Eye (tissue), 1 donor: ENCODE results near the gene RGS11.

Source experiments
- DNase-seq: peaks from one replicate; pipeline ENCODE4 v3.0.0-alpha.2; 2015

Gene RGS11

DNA sequence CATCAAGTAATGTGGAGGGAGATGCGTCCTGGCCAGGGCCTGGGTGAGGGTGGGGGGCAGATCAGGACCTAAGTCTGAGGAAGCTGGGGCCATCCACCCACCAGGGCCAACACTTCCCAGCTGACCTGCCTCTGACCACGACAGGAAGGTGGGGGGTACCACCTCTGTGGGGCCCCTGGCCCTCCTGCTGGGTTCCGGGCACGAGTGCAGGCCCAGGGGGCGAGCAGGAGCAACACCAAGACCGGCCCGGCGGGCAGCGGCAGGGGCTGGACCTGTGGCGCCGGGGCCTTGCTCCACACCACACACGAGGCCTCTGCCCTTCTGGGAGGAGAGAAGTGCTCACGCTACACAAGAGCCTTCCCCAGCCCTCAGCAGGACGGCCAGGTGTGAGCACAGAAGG is 20.5 kb upstream of the RGS11 start:
- no peak for DNase-seq

- no peak for DNase-seq
Observed at GRCh38 chr16:293043-293775, 17.5 kb upstream of the RGS11 start.

DNA sequence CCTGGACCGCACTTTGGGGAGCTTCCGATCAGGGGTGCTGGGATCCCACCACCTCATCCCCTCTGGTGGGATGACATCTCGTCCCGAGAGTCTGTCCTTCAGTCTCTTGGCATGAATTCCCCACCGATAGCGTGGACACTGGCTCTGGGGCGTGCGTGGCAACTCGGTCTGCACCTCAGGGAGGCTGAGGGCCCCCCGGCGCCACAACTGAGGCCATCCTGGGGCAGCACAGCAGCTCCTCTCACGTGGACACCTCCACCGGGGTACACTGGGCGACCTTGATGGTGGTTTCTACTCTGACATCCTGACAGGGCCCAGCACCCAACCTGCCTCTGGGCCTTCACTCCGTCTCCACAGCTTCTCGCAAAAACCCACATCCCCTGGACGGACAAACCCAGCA is 15.8 kb upstream of the RGS11 start:
- no peak for DNase-seq

DNA sequence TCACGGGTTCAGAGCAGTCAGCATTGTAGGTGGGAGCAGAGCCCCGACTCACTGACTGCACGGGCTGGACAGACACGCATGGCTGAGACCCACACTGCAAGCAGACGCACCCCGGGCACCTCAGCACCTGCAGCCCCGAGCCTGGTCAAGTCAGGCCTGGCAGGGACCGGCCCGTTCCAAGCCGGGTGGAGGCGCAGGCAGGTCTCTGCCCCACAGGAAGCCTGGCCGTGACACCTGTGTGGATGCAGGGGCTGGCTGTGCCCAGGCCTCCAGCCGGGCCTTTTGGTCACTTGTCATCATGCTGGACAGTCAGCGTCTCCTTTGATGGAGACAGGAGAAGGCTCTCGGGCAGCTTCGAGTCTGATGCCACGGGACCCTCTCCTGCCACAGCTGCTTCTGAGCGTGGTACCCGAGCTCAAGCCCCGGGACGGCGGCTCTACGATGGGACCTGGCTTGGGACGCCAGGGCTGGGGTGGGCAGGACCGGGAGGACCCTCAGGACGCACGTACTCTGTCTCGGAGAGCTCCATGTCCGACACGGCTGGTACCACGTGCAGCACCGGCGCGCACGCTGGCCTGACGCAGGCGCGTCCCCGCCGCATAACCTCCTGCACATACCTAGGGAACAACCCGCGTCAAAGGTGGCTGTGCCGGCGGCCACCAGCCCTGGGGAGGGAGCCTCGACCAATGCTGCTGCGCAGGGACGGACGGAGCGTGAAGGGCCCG is 15.1 kb upstream of the RGS11 start:
- DNase-seq = no peak

DNA sequence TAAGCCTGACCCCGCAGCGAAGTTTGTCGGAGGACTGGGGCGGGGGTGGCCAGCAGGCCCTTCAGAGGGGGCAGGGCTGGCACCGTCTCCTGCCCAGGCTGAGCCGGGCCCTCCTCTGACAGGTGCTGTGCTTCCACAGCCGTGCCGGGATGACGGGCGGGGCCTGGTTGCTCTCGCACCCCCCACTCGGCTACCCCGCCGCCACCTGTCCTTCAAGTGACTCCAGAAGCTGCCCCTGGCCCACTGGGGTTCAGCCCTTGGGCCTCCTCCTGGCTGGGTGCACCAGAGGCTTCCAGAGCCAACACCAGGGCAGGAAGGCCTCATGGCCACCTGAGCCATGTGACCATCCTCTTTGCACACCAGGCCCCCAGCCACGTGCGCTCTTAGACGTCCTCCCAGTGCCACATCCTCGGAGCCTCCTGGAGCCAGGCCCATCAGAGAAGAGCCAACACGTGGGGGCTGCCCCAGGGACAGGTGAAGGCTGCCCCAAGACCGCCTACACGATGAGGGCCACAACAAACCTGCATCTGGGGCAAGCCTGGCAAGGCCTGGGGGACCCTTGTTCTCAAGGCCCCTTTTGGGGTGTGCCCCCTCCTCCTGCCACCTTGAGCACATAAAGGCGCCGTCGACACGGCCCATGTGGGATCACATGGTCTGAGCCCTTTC is 14.4 kb upstream of the RGS11 start:
- no peak for DNase-seq

DNA sequence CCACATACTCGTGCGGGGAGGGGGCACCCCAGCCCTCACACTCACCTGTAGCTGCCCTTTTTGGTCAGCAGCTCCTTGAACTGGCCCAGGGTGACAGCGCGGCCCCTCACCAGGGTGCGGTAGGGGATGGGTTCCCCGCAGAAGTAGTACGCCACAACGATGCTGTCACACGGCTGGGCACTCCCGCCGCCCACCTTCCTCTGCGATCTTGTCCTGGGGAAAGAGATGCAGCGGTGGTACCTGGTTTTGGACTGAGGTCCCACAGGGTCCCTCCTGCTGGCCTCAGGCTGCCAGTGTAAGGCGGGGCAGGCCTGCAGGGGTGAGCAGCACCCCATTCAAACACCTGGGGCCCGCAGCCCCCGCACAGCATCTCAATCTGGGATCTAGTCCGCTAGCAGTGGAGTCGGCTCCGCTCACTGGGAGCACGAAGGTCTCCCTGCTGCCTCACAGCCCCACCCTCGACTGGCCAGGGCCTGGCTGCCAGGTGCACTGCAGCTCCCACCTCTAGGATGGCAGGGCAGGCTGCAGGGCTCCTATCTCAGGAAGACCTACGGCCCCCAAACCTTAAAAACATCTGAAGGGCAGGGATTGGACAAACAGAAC is 13.8 kb upstream of the RGS11 start:
- DNase-seq = no peak

- DNase-seq = no peak
Observed at GRCh38 chr16:287981-288920, 12.5 kb upstream of the RGS11 start.

GRCh38 chr16:287298-287811 is 11.6 kb upstream of the RGS11 start:
- no peak for DNase-seq

- no peak for DNase-seq
Observed at GRCh38 chr16:286491-287297, 10.9 kb upstream of the RGS11 start.

GRCh38 chr16:285146-286055 is 9.7 kb upstream of the RGS11 start:
- DNase-seq = no peak

DNA sequence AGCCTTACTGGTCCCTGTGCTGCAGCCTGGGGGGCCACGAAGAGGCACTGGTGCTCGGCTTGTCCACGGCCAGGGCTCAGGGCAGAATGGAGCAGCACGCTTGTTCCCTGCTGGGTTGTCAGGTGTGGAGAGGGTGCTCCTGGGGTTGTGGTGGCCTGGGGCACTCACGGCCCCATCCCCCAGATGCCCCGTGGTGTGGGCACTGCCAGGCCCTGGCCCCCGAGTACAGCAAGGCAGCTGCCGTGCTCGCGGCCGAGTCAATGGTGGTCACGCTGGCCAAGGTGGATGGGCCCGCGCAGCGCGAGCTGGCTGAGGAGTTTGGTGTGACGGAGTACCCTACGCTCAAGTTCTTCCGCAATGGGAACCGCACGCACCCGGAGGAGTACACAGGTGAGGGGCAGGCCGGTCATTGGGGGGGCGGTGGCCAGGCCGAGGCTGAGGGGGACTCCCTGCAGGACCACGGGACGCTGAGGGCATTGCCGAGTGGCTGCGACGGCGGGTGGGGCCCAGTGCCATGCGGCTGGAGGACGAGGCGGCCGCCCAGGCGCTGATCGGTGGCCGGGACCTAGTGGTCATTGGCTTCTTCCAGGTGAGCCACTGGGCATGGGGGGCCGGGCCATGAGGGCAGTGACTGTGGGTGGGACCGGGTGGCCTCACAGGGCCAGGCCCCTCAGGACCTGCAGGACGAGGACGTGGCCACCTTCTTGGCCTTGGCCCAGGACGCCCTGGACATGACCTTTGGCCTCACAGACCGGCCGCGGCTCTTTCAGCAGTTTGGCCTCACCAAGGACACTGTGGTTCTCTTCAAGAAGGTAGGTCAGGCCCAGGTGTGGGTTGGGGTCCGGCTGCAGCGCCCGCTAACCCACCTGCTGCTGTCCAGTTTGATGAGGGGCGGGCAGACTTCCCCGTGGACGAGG is 8.7 kb upstream of the RGS11 start:
- DNase-seq = no peak

DNA sequence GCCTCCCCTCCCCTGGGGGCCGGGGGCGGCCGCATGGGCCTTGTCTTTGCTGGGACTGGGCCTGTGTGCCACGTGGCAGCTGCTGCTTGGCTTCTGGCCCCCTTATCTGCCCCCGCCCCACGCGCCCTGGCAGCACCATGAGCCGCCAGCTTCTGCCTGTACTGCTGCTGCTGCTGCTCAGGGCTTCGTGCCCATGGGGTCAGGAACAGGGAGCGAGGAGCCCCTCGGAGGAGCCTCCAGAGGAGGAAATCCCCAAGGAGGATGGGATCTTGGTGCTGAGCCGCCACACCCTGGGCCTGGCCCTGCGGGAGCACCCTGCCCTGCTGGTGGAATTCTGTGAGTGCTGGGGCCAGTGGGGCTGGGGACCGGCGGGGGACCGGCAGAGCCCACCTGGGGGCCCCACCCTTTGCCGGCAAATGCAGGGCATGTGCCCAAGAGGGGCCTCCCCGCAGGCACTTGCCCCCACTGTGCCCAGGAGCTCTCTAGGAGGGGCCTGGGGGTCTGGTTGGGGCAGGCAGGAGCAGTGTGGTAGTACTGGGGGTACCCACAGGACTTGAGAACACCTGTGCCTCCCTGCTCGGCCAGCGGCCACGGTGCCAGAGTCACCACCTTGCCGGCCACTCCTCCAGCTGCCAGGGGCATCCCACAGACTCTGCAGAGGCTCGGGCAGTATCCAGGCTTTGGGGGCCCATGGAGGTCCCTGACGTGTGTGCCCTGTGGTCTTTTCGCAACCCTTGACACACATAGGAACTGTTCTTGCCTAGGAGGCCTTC is 7.5 kb upstream of the RGS11 start, which contains the start of gene PDIA2:
Gene PDIA2, plus strand, starts transcription at position 132 of the 773 bp plus-strand sequence. Its CDS starts 6 bp downstream, at position 138.
- no peak for DNase-seq

DNA sequence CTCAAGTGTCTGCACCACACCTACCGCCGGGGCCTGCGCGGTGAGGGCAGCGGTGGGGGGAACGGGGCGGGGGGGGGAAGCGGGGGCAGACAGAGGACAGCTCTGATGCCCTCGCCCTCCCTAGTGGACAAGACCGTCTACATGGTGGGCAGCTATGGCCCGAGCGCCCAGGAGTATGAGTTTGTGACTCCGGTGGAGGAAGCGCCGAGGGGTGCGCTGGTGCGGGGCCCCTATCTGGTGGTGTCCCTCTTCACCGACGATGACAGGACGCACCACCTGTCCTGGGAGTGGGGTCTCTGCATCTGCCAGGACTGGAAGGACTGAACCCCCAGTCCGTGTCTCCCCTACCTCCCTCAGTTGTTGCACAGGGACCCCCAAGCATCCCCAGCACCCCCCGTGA is 6.7 kb upstream of the RGS11 start:
- DNase-seq = no peak

DNA sequence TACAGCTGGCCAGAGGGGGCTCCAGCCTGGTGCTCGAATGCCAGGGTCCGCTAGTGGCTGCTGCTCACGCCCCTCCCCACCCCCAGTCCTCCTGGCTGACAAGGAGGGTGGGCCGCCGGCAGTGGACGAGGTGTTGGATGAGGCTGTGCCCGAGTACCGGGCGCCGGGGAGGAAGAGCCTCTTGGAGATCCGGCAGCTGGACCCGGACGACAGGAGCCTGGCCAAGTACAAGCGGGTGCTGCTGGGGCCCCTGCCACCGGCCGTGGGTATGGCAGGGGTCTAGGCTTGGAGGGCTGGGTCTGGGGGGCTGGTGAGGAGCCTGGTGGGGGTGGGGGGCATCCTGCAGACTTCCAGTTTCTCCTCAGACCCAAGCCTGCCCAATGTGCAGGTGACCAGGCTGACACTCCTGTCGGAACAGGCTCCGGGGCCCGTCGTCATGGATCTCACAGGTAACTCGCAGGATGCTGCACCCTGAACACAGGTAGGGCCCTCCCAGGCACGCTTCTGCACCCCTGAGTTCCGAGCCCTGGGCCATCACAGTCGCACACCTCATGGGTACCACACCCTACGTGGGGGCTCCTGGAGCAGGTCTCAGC is 6.0 kb upstream of the RGS11 start:
- no peak for DNase-seq

DNA sequence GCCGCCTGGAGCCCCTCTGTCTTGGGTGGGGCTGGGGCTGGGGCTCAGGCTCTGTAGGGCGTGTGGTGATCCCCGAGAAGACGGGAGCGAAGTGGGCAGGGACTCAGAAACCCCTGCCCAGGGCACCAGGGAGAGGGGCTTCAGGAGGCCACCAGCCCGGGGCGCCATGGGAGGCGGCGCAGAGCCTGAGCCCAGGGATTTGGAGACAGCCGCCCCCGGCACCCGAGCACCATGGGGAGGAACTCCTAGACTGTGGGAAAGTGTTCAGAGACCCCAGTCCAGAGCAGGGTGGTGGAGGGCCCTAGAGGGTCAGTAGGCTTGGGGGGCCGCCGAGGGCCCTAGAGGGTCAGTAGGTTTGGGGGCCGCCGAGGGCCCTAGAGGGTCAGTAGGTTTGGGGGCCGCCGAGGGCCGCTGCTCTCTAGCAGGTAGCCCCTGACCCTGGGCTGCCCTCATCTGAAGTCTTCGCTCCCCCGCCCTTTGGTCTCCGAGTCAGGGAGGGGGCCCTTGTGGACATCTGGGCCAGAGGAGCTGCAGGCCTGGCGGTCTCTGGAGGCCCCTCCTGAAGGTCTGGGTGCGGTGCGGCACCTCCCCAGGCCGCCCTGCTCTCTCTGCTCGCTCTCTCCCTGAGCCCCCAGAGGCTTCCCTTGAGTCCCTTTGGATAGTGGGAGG is 5.4 kb upstream of the RGS11 start:
- DNase-seq = peak; percentile 31

GRCh38 chr16:280552-280951 is 4.8 kb upstream of the RGS11 start, which contains the start of gene ARHGDIG:
Gene ARHGDIG, plus strand, starts transcription at chr16:280591. Its CDS starts 90 bp downstream, at chr16:280681.
- DNase-seq = peak; percentile 47

DNA sequence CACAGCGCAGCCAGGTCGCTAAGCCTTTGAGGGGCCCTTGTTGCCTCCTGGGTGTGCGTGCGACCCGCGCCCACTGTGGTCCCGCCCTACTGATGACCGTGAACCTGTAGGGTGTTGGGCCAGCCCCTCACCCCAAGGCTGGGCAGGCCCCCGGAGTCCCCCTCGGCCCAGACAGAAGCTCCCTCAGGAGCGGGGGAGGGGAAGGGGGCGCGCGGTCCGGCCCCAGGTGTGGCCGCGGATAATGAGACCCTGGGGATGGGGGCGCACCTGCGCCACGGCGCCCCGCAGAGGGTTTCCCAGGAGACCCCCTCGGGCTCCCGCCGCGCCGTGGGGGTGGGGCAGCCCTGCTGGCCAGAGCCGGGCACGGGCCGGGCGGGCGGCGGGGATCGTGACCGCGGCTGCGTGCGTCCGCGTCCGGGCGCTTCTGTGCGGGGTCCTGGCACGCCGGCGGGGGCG is 4.3 kb upstream of the RGS11 start:
- peak; percentile 22 for DNase-seq
